WERI-Rb-1 (cell line): ENCODE results near the gene TH.

Source experiments
- DNase-seq: peaks from one replicate; pipeline ENCODE4 v3.0.0-alpha.2; 2020
- H3K27ac ChIP-seq: fragments of 250-450 bp; sonication (Bioruptor Pico); 2 replicates; pipeline ENCODE4 v1.5.1; 2020; ENCODE audit warnings: mild to moderate bottlenecking, moderate library complexity
- H3K27me3 ChIP-seq: fragments of 250-450 bp; sonication (Bioruptor Pico); 2 replicates; pipeline ENCODE4 v1.5.1; 2021; ENCODE audit warnings: mild to moderate bottlenecking, low read depth, moderate library complexity; ENCODE audit not compliant: insufficient read depth, severe bottlenecking
- H3K36me3 ChIP-seq: fragments of 250-450 bp; sonication (Bioruptor Pico); 2 replicates; pipeline ENCODE4 v1.5.1; 2020; ENCODE audit warnings: mild to moderate bottlenecking, moderate library complexity
- H3K4me3 ChIP-seq: 2 replicates; pipeline ENCODE4 v1.5.1; 2011; ENCODE audit warnings: low read depth, mild to moderate bottlenecking, control low read depth, low read length
- H3K9me3 ChIP-seq: fragments of 250-450 bp; sonication (Bioruptor Pico); 2 replicates; pipeline ENCODE4 v1.5.1; 2021; ENCODE audit warnings: mild to moderate bottlenecking, moderate library complexity; ENCODE audit not compliant: severe bottlenecking
- CTCF ChIP-seq: IDR thresholded peaks from 2 replicates; pipeline ENCODE4 v1.5.1; 2011; ENCODE audit warnings: low read depth, mild to moderate bottlenecking, control low read depth, inconsistent platforms, low read length

The TH gene

GRCh38 chr11:2172676-2173075 is 1.1 kb upstream of the TH start:
- no peak for TF ChIP-seq CTCF
- no peaks in the 10 kb centered on the region for H3K9me3 ChIP-seq
- no peak for DNase-seq
- H3K36me3 ChIP-seq = no peaks in the 10 kb centered on the region
- H3K27me3 ChIP-seq = peaks cover 13% of the 10 kb centered on the region
- no peak overlapping the region for H3K4me3 ChIP-seq
- H3K27ac ChIP-seq = no peak overlapping the region

GRCh38 chr11:2169626-2170570 is 1.7 kb downstream of the TH start:
- Histone ChIP-seq H3K36me3 (no peaks in the 10 kb centered on the region), H3K27me3 (peaks cover 19% of the 10 kb centered on the region), H3K4me3 (no peak overlapping the region), H3K27ac (no peak overlapping the region), H3K9me3 (no peaks in the 10 kb centered on the region)
- no peak for TF ChIP-seq CTCF
- no peak for DNase-seq

DNA sequence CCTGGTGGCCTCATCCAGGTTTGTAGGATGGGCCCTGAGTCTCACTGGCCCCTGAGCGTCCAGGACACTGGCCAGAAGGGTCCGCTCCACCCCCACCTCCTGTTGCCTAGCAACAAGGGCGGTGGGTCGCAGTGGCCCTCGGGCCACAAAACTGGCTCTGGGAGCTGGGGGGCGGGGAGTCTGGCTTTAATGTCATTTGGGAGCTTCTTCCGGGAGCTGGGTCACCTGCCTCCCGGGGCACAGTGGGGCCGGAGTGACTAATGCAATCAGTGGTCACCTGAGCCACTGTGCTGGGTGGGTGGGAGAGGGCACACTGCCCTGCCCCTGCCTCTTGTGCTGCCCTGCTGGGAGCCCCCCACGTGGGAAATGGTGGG is 2.6 kb downstream of the TH start:
- H3K4me3 ChIP-seq = no peak overlapping the region
- peaks cover 22% of the 10 kb centered on the region for H3K27me3 ChIP-seq
- H3K36me3 ChIP-seq = no peaks in the 10 kb centered on the region
- TF ChIP-seq CTCF = no peak
- DNase-seq = no peak
- no peak overlapping the region for H3K27ac ChIP-seq
- no peaks in the 10 kb centered on the region for H3K9me3 ChIP-seq

- Histone ChIP-seq H3K9me3 (no peaks in the 10 kb centered on the region), H3K27me3 (peaks cover 23% of the 10 kb centered on the region), H3K27ac (no peak overlapping the region), H3K4me3 (no peak overlapping the region), H3K36me3 (no peaks in the 10 kb centered on the region)
- no peak for TF ChIP-seq CTCF
- no peak for DNase-seq
Measured at GRCh38 chr11:2168286-2169004, 3.2 kb downstream of the TH start.

DNA sequence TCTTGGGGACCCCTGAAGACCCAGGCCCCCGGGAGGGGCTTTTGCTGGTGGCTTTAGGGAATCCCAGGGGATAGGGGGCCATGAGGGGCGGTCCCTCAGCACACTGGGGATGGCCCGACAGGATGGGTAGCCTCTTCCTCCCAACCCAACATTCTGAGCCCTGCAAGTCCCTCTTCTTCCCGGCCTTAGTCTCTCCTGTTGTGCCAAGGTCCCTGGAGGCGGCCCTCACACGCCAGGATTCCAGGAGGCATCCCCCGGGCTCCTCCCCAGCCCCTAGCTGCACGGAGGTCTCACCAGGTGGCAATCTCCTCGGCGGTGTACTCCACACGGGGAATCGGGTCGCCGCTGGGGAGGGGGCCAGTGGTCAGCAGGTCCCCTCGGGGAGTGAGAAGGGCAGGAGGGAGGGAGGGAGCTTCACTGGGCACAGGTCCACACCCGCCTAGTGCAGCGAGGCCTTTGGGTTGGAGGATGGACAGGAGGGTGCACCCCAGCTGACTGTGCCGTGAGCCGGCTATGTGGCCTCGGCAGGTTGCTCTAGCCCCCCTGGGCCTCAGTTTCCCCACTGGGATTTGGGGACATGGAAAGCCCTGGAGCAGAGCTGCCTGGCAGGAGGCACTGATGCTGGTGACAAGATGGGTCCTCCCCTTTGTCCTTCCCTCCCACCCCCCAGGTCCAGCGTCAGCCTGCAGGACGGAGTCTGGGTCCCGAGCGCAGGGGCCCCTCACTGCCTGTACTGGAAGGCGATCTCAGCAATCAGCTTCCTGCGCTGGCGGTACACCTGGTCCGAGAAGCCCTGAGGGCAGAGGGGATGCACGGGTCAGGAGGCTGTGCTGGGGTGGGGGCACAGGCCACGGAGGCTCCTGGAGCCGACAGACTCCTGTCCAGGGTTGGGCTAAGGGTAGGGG is 4.2 kb downstream of the TH start:
- no peaks in the 10 kb centered on the region for H3K9me3 ChIP-seq
- peaks cover 31% of the 10 kb centered on the region for H3K27me3 ChIP-seq
- no peak for DNase-seq
- H3K4me3 ChIP-seq = no peak overlapping the region
- no peaks in the 10 kb centered on the region for H3K36me3 ChIP-seq
- no peak overlapping the region for H3K27ac ChIP-seq
- TF ChIP-seq CTCF = no peak
